HG03439 (cell line): ENCODE data around the gene INPP1.
"Not testable (repeated sequence)": the region's sequence is repeated elsewhere in the genome, so short reads cannot be mapped to it uniquely, and the experiment has no call there.

Source experiments
- ATAC-seq: cut with Tn5 transposase; IDR thresholded peaks from one replicate; pipeline ENCODE4 v1.9.1; 2021; ENCODE audit warnings: mild to moderate bottlenecking, moderate library complexity; ENCODE audit not compliant: unreplicated experiment

INPP1 gene

DNA sequence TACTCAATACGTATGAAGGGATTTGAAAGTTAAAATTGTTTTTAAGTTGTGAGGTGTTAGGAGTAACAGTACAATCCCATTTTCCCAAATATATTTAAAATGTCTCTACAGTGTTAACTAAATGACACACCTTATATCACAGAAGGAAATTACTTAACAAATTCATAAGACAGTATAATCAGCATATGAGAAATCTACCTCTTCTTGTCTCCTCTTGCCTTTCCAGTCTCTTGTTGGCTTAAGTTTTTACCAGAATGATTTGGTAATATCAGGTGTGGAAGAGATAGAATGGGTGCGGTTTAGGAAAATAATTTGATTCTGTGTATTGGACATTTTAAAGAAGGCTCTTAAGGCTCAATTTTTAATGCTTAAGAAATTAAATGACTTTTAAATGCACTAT is 9.5 kb upstream of the INPP1 start:
- ATAC-seq = no peak

DNA sequence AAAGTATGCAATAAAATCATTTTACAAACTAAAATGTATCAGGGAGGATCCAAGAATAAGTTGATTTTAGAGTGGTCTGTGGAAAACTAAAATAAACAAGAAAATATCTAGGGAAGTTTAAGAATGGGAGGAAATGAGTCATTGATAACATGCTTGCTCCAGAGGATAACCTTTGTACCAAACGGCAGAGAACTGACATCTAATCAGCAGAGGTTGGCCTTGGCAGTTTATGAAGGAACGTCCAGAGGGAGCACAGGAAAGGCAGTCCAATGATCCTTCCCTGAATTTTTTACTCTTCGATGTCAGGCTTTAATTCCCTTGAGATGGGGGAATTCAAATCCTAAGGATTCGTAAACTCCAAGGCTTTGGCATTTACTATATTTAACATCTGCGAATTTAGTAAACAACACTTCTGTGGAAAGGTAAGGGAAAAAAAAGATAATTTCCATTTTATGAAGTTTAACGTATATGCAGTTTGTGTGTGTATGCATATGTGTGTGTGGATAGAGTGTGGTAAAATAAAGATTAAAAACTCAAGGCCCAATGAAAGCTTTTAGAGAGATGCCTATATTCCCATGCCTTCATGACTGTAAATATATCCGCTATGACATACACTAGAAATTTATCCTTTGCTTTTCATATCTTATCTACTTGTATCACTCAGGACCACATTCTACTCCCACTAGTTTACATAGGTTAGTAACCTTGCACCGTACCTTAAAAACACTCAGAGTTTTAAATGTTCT is 8.7 kb upstream of the INPP1 start:
- no peak for ATAC-seq

DNA sequence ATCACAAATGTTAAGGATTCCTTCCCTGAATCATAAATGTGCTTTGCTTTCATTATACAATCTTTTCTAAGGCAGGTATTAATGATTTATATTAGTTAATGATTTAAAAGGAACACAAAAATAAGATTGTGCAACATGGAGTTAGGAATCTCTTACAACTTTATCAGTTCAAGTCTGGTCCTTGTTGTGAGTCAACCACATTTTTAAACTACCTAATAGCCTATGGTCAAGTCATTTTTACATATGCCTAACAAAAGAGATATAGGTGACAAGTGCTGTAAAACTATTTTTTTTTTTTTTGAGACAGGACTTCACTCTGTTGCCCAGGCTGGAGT is 8.2 kb upstream of the INPP1 start:
- ATAC-seq = no peak

DNA sequence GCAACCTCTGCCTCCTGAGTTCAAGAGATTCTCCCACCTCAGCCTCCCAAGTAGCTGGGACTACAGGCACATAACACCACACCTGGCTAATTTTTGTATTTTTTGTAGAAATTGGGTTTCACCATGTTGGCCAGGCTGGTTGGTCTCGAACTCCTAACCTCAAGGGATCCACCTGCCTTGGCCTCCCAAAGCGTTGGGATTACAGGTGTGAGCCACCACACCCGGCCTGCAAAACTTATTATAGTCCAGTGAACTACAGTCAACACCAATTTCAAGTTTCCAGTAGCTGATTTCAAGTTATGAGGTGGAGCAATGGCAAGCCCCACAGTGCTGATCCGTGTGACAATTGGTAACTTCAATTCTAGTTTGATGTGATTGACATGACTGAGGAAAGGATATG is 7.8 kb upstream of the INPP1 start:
- not testable (repeated sequence) for ATAC-seq

DNA sequence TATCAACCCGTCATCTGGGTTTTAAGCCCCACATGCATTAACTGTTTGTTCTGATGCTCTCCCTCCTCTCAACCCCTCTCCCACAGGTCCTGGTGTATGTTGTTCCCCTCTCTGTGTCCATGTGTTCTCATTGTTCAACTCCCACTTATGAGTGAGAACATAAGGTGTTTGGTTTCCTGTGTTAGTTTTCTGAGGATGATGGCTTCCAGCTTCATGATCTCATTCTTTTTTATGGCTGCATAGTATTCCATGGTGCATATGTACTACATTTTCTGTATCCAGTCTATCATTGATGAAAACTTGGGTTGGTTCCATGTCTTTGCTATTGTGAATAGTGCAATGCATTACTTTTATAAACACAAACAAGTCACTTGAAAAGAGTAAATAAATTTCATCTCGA is 7.0 kb upstream of the INPP1 start:
- ATAC-seq = no peak

DNA sequence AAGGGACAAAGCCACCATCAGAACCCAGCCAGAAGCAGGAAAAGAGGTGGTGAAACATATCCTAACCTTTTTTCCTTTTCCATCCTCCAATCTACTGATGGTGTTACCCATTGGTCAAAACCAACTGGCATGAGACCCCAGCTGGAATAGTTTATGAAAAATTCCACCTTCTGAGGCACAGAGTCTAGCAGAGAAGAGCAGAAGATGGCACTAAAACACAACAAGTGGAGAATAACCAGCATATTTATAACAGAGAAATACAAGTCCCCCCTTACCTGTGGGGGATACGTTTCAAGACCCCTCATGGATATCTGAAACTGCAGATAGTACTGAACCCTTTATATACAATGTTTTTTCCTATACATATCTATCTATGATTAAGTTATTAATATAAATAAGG is 4.9 kb upstream of the INPP1 start:
- ATAC-seq = no peak

DNA sequence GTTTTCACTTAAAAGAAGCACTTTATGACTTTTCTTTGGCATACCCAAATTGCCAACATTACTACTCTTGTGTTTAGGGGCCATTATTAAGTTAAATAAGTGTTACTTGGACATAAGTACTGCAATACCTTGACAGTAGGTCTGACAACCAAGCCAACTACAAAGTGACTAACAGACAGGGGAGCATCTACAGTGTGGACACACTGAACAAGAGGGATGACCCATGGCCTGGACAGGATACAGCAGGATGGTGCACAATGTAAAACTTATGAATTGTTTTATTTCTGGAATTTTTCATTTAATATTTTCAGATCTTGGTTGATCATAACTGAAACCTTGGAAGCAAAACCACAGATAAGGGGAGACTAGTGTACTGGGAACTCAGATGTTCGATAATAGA is 4.0 kb upstream of the INPP1 start:
- ATAC-seq = no peak

DNA sequence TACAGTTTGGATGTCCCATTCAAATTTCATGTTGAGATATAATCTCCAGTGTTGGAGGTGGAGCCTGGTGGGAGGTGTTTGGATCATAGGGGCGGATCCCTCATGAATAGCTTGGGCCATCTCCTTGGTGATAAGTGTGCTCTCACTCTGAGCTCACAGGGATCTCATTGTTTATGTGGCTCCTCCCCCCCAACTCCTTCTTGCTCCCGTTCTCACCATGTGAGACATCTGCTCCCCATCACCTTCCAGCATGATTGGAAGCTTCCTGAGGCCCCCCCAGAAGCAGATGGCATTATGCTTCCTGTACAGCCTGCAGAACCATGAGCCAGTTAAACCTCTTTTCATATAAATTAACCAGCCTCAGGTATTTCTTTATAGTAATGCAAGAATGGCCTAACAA is 3.0 kb upstream of the INPP1 start:
- no peak for ATAC-seq

DNA sequence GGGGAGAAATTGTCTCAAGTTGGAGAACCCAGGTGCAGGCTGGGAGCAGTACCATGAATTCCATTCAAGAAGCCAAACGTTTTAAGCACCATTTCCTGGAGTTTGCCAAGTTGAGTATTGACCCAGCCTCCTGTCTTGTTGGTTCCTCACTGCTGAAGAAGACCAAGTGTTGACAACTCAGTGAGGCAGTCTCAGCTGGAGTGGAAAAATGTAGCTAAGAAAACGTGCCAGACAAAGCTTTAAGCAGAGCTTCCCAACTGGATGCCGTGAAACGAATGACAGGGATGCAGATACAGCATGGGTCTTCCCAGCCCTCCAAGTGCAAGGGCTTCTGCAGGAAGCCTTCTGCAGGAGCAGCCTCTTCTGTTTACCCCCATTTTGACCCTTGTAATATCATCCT is 778 bp upstream of the INPP1 start:
- ATAC-seq = no peak

DNA sequence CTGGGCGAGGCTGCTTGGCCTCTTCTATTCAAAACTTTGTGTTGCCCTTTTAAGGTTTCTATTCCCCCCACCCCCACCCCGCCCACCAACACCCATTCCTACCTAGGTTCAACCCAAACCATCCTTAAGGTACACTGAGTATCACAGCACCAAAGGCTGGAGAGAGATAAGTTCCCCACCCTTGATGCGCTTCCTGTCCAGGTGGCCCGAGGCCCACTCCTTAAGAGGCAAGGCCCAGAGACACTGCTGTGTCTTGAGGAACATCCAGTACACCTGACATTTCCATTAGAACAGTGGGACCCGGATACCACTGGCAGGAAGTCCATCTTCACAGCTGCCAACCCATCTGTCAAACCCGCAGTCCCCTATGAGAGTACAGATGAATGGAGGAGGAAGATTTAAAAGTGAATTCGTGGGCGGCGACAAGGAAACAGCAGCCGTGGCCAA is 277 bp upstream of the INPP1 start:
- peak; percentile 18 for ATAC-seq

DNA sequence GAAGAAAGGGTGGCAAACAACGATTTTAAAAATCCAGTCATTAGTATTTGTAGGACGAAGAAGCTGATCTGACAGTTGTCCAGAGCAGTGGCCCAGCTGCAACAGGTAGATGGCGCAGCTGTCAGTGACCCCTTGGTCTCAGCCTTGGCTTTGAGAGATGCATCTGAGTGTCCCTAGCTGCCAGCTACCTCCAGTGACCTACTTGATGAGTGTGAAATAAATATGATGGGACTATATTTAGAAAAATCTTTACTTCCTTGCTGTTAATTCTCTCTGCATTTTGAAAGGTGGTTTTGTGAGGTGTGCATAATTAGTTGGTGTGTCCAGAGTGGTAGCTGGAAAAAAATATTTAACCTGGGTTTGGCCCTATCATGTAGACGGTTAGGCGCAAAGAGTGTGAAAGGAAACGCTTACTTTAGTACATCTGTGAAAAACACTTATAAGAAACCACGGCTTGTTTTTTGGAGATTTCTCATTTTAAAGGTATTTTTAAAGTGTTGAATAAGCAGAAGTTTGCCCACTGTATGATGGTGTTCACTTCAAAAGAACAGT is 963 bp downstream of the INPP1 start:
- peak; percentile 77 for ATAC-seq

DNA sequence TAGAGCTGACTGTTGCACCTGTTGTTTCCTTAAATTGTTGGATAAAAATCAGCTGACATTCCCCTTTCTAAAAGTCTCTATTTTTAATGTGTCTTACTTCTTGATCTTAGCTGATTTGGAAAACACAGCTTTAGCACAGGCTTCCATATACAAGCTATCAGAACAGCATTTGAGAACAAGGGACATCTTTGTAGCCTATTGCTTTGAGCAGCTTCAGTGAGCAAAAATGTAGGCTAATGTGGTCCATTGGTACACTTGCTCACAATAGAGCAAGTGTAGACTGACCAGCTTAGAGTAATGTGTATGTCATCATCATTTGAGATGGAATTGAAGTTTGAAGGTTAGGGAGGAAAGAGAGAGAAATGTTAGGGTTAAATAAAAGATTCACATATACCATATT is 7.0 kb downstream of the INPP1 start:
- ATAC-seq = no peak

DNA sequence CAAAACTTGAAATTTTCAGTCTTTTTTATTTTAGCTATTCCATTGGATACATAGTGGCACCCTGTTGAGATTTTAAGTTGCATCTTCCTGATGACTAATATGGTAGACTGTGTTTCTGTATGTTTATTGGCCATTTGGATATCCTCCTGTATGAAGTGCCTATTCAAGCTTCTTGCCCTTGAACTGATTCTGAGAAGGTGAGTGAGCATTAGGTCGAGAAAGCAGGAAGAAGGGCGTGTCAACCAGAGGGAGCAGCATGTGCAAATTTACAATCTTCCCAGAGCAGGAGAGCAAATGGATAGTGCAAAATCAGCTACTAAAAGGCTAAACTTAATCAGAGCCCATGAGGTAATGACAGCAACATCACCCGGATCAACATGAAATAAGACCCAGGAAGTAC is 8.6 kb downstream of the INPP1 start:
- ATAC-seq = no peak

DNA sequence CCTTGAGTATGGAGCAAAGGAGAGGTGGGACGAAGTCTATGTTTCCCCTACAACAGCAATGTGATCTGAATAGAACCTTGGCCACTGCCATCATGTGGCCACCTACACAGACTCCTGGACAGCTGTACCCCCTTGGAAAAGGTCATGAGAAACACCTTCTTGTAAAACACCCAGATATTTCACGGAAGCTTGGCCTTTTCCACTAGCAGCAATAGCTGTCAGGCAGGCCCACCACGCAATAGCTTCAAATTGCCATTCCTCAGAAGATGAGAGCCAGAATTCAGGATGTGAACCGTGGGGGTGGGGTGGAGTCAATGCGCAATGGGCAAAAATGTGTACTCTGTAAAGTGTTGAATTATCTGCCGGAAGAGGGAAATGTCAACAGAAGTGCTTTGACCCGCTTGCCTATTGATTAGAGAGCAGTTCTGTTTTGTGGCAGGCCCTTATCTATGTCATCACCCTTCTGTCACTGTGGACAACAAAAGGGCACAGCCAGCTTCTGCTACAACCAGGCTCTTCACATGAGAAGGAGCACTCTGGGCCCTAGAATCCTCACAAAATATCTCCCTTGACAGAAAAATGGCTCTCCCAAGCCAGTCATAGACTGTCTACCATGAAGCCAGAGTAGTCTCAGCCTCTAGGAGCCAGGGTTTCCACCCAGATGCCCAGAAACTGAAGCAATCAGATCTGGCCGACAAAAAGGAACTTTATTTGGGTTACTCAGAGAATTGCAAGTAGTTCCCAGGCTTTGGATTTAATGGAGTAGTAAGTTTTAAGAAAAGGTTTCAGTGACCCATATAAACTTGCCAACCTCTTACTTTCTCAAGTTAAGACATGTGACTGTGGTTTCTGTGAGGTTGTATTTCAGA is 9.5 kb downstream of the INPP1 start:
- no peak for ATAC-seq

DNA sequence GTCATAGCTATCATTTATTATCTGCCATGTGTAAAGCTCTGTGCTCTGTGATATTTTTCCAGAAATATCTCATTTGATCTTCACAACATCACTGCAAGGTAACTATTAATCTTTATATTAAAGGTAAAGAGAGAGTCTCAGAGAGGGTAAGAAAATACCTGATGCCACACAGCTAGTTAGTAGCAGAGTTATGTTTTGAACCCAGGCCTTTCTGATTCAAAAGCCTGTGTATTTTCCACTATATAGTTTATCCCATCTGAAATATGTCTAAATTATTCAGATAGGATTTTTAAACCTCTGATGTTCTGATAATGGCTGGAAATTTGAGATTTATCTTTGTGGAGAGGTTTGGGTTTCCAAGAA is 10.1 kb downstream of the INPP1 start:
- no peak for ATAC-seq

DNA sequence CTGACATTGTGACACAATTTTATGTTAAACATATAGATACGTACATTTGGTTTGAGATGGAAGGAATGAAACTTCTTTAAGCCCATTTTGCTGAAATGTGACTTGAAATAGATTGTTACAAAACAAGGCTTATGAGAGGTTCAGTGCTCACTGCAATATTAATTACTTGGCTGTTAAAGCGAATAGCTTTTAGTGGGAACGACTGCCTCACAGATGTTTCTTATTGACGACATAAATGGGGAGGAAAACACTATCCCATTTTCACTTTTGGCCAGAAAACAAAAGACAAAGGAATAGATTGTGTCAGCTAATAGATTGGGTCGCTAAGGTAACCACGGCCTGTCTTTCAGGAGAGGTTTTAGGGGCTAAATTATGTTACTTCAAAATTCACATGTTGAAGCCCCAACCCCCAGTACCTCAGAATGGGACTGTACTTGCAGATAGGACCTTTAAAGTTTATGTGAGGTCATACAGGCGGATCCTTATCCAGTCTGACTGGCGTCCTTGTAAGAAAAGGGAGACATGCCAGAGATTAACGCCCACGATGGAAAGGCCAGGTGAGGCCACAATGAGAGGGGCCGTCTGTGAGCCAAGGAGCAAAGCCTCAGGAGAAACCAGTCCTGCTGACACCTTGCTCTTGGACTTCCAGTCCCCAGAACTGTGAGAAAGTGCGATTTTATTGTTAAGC is 10.8 kb downstream of the INPP1 start:
- ATAC-seq = no peak

DNA sequence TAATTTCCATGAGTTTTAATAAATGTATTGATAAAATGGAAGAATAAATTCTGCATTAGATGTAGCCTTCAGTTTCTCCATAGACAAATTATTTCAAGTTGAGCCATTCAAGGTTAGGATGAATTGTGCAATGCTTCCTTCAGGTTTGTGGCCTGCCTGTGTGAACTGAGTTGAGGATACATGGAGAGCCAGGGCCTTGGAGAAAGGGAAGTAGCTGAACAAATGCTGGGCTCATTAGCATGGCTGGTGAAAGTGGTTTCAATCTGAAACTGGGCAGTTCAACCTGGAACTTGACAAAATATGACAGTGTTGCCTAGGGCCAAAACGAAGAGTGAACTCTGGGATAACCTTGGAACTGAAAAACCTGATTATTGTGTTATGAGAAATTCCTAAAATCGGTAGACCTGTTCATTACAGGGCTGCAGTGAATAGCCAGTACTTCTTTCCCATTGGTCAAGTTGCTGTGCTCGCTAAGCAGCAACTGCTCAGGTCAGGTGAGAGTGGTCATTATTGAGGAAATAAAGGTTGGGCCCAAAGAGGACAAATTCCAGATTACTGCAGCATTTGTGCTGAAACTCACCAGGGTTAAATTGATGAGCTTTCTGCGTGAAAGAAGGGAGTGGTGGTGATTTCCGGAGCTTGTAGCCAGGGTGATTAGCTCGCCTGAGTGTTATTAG is 12.7 kb downstream of the INPP1 start:
- ATAC-seq = no peak

DNA sequence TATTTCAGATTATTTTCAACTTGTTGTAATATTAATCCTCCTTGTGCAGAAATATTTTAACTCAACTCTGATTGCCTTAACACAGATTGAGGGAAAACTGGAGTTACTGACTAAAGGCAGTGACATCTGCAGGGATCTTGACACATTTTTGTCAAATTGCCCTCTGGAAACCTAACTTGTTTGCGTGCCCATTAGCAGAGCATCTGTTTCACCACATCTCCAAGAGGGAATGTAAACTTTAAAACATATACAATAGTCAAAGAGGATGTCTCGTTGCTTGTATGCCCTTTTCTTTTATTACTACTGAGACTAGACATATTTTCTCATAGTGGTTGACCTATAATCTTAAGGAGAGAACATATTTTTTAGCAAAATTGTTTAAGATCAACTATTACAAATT is 14.2 kb downstream of the INPP1 start:
- ATAC-seq = no peak

DNA sequence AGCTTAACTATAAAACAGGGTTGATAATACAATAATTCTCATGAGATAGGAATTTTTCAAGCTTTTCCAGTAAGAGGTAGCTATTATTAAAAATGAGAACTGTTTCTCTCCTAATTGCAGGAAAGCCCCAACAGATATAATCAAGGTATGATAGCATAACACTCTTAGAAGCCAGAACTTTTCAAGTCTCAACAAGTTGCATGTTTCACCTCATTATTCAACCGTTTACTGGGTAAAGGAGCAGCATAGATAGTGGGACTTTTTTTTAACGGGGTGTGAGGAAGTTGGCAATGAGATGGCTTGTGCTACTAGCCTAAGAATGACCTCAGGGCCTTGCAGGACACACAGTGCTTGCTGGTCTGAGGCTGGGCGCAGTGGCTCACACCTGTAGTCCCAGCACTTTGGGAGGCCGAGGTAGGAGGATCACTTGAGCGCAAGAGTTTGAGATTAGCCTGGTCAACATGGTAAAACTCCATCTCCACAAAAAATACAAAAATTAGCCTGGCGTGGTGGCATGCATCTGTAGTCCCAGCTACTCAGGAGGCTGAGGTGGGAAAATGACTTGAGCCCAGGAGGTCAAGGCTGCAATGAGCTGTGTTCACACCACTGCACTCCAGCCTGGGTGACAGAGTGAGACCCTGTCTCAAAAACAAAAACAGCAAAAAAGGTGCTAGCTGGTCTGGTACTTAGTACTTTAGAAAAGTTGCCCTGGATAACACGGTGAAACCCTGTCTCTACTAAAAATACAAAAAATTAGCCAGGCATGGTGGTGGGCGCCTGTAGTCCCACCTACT is 15.5 kb downstream of the INPP1 start:
- ATAC-seq = not testable (repeated sequence)

DNA sequence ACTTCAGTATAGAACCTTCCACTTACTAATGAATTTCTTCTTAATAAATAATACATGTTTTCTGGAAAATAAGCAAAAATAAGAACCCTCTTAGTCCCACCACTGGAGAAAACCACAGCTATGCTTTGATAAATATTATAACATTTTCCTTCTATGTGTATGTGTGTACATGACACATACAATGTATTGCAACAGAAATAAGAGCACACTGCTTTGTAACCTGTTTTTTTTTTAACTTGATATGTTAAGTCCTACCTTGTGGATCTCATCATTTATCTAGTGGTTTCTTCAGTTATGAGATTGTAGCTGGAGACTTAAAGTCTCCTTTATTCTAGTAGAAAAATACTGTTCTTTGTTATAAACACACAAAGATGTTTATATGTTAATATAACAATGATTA is 17.2 kb downstream of the INPP1 start:
- no peak for ATAC-seq
